Measurements from ENCODE around the gene PML. TPM values are rescaled to one million over a fixed set of nuclear protein-coding genes. Genes with fewer than 3 reads are reported as not detected.

PML gene
- total RNA-seq, 1 experiment from 2014 or later: 19.5 TPM

- Histone ChIP-seq H3K4me3 (no peak overlapping the region), H3K27me3 (no peaks in the 10 kb centered on the region), H3K9me3 (peaks cover 7% of the 10 kb centered on the region), H3K36me3 (peaks cover 60% of the 10 kb centered on the region)
- DNase-seq: peak; percentile 59
These were observed 17.1 kb downstream of the PML start for GRCh38 chr15:74011610-74012009.

- Histone ChIP-seq H3K36me3 (peaks cover 50% of the 10 kb centered on the region), H3K4me3 (no peak overlapping the region), H3K27me3 (no peaks in the 10 kb centered on the region), H3K9me3 (peaks cover 7% of the 10 kb centered on the region)
- no peak for DNase-seq
These were observed 18.9 kb downstream of the PML start for GRCh38 chr15:74013374-74013894.

GRCh38 chr15:74019734-74020133 is 25.2 kb downstream of the PML start:
- H3K9me3 ChIP-seq: no peaks in the 10 kb centered on the region
- peaks cover 47% of the 10 kb centered on the region for H3K36me3 ChIP-seq
- no peaks in the 10 kb centered on the region for H3K27me3 ChIP-seq
- no peak for DNase-seq
- no peak overlapping the region for H3K4me3 ChIP-seq

- peaks cover 74% of the 10 kb centered on the region for H3K36me3 ChIP-seq
- no peak for DNase-seq
- no peaks in the 10 kb centered on the region for H3K27me3 ChIP-seq
- no peaks in the 10 kb centered on the region for H3K9me3 ChIP-seq
- H3K4me3 ChIP-seq: no peak overlapping the region
These were observed 28.4 kb downstream of the PML start for GRCh38 chr15:74022706-74023470.

GRCh38 chr15:74024687-74025086 is 30.2 kb downstream of the PML start:
- DNase-seq: no peak
- no peak overlapping the region for H3K4me3 ChIP-seq
- peaks cover 78% of the 10 kb centered on the region for H3K36me3 ChIP-seq
- no peaks in the 10 kb centered on the region for H3K9me3 ChIP-seq
- H3K27me3 ChIP-seq: no peaks in the 10 kb centered on the region

- no peak for DNase-seq
- no peaks in the 10 kb centered on the region for H3K27me3 ChIP-seq
- H3K4me3 ChIP-seq: no peak overlapping the region
- H3K36me3 ChIP-seq: peaks cover 79% of the 10 kb centered on the region
- H3K9me3 ChIP-seq: no peaks in the 10 kb centered on the region
These were observed 30.9 kb downstream of the PML start for GRCh38 chr15:74025436-74025835.

- Histone ChIP-seq H3K4me3 (no peak overlapping the region), H3K36me3 (peaks cover 81% of the 10 kb centered on the region), H3K9me3 (no peaks in the 10 kb centered on the region), H3K27me3 (no peaks in the 10 kb centered on the region)
- DNase-seq: no peak
These were observed 33.2 kb downstream of the PML start for GRCh38 chr15:74027688-74028087.

- Histone ChIP-seq H3K36me3 (peaks cover 83% of the 10 kb centered on the region), H3K9me3 (no peaks in the 10 kb centered on the region), H3K27me3 (no peaks in the 10 kb centered on the region), H3K4me3 (no peak overlapping the region)
- no peak for DNase-seq
These were observed 34.1 kb downstream of the PML start for GRCh38 chr15:74028646-74029045.

GRCh38 chr15:74032046-74032445 is 37.5 kb downstream of the PML start:
- Histone ChIP-seq H3K27me3 (no peaks in the 10 kb centered on the region), H3K36me3 (peaks cover 85% of the 10 kb centered on the region), H3K4me3 (no peak overlapping the region), H3K9me3 (no peaks in the 10 kb centered on the region)
- no peak for DNase-seq

- Histone ChIP-seq H3K27me3 (no peaks in the 10 kb centered on the region), H3K9me3 (no peaks in the 10 kb centered on the region), H3K36me3 (peaks cover 85% of the 10 kb centered on the region), H3K4me3 (no peak overlapping the region)
- no peak for DNase-seq
These were observed 38.4 kb downstream of the PML start for GRCh38 chr15:74032606-74033561.

- no peak overlapping the region for H3K4me3 ChIP-seq
- no peaks in the 10 kb centered on the region for H3K27me3 ChIP-seq
- no peaks in the 10 kb centered on the region for H3K9me3 ChIP-seq
- peaks cover 76% of the 10 kb centered on the region for H3K36me3 ChIP-seq
- no peak for DNase-seq
These were observed 39.8 kb downstream of the PML start for GRCh38 chr15:74034206-74034755.

- no peak overlapping the region for H3K4me3 ChIP-seq
- peaks cover 75% of the 10 kb centered on the region for H3K36me3 ChIP-seq
- DNase-seq: no peak
- no peaks in the 10 kb centered on the region for H3K9me3 ChIP-seq
- no peaks in the 10 kb centered on the region for H3K27me3 ChIP-seq
These were observed 40.9 kb downstream of the PML start for GRCh38 chr15:74035121-74036017.

GRCh38 chr15:74036271-74037170 is 42.0 kb downstream of the PML start:
- no peaks in the 10 kb centered on the region for H3K9me3 ChIP-seq
- no peaks in the 10 kb centered on the region for H3K27me3 ChIP-seq
- DNase-seq: peak; percentile 52
- no peak overlapping the region for H3K4me3 ChIP-seq
- H3K36me3 ChIP-seq: peaks cover 81% of the 10 kb centered on the region

GRCh38 chr15:74037171-74038117 is 42.9 kb downstream of the PML start:
- Histone ChIP-seq H3K9me3 (no peaks in the 10 kb centered on the region), H3K4me3 (no peak overlapping the region), H3K27me3 (no peaks in the 10 kb centered on the region), H3K36me3 (peaks cover 76% of the 10 kb centered on the region)
- DNase-seq: no peak

Data from MG63 (cell line).